T-helper 1 cell treated with Interleukin-12 subunit alpha and Interleukin-12 subunit beta and Interleukin-4 antibody, amounts not matched to agents 30 ng/mL and 1 ng/mL, for 36 hours (primary cell): ENCODE data around the gene PDCD2L. TPM values are rescaled to one million over a fixed set of nuclear protein-coding genes. Genes with fewer than 3 reads are reported as not detected.
"Not testable (repeated sequence)": the region's sequence is repeated elsewhere in the genome, so short reads cannot be mapped to it uniquely, and the experiment has no call there.

Experiments used
- intact Hi-C: fragments of 100-400 bp; cut with micrococcal nuclease; formaldehyde crosslinking; loops from one replicate; pipeline ENCODE4 v1.15.1; 2024
- total RNA-seq: library from RNA; stranded (reverse); gene quantifications from 2 replicates; pipeline ENCODE4 v1.2.3, GENCODE V29; 2022

PDCD2L gene
- total RNA-seq, 1 donor from 2014 or later: 14.2 TPM

DNA sequence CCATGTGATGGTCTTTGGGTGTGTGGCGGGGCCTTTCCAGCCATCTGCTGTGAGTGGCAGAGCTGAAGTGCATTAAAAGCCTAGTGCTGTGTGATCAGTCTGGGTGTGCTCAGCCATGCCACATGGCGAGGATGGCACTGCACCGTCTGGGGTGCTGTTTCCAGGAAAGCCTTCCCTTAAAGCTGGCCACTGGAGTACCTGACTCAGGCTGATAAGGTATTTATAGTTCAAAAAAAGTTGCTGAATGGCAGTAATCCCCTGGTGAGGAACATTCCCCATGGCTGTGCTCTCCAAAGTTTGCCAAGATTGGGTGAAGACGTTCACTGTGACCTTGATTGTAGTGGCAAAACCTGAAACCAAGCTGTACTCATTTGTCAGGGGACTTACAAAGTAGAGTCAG lies 33.2 kb upstream of the PDCD2L start:
- intact Hi-C loops: no loop called here

DNA sequence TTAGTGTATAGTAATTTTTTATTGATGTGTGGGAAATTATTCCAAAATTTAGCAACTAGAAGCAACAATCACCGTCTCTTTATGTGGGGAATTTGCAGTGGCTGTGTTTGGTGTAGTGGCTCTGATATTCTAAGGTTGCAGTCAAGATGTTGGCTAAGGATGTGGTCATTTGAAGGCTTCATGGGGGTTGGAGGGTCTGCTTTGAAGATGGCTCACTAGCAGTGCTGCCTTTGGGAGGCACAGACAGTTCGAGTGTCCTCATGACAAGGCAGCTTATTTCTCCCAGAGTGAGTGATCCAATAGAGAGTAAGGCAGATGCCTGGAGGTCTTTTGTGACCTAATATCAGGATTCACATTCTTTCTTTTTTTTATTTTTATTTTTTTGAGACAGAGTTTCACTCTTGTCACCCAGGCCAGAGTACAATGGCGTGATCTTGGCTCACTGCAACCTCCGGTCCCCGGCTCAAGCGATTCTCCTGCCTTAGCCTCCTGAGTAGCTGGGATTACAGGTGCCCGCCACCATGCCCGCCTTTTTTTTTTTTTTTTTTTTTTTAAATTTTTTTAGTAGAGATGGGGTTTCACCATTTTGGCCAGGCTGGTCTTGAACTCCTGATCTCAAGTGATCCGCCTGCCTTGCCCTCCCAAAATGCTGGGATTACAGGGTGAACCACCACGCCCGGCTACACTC lies 30.5 kb upstream of the PDCD2L start:
- intact Hi-C loops: no loop called here

DNA sequence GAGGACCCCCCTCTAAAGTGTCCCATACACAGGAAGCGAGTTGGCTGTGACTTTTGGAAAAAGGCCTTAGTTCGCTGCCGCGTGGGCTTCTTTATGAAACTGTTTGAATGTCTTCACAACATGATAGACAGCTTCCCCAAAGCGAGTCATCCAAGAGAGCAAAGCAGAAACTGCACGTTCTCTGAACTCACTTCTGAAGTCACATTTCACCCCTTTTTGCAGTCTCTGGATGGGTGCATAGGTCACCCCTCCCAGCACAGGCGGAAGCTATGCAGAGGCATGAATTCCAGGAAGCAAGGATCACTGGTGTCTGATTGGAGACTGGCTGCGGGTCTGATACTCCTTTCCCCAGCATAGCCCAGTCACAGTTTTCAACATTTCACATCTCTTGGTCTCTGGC lies 28.6 kb upstream of the PDCD2L start:
- intact Hi-C loops: no loop called here

DNA sequence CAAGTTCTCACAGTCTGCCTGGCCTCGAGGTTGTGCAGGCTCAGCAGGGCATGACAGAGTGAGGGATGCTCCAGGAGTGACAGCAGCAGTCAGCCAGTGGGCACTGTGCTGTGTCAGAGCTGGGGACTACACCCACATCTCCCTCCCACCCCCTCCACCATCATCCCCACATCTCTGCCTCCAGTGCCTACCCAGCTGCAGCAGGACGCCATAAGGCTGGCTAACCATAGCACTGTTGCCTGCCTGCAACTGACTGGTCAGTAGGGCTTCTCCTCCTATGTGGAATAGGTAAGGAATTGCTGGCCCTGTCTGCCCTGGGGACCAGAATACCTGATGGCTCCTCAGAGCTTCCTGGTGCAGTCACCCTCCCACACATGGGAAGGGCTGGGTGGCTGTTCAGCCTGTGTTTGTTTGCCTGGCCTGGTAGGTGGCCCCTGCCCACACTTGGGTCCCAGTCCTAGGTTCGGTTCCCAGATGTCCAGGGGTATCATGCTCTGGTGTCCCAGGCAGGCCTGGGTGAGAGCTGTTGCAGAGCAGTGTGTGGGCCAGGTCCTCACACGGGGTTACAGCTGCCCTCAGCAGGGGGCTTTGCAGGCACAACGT lies 23.5 kb upstream of the PDCD2L start:
- intact Hi-C loops: no loop called here

DNA sequence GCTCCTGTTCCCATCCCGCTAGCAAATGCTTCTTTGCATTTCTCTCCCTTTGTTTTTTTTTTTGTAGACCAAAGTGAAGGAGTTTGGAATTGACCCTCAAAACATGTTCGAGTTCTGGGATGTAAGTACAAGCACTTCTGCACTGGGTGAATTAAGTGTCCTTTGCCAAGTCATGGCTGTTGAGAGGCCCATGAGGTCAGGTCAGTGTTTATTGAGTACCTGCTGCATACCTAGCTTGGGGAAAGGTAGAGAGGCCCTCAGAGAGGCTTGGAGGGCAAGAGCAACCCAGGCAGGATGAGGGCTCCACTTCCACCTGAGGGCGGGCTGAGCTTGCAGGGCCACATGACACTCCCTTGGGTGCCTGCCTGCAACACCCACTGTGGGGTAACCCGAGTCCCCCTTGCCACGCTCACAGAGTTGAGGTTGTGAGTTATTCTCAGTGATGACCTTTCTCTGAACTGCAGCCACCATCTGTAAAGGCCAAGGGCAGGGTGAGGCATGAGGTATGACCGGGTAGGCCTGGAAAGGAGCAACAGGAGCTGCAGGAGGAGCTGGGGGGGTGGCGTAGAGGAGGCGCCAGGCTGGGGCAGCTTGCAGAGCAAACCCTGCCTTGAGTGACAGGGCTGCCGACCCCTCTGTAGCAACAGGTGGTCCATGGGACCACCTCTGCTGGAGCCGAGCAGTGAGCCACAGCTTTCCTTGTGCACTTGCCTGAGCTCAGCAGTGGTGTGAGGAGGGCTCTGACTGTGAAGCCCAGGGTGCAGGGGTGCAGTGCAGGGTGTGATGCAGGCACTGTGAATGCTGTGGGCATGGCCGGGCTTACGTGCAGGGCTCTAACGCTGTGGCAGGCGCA lies 22.6 kb upstream of the PDCD2L start:
- intact Hi-C loops: no loop called here

DNA sequence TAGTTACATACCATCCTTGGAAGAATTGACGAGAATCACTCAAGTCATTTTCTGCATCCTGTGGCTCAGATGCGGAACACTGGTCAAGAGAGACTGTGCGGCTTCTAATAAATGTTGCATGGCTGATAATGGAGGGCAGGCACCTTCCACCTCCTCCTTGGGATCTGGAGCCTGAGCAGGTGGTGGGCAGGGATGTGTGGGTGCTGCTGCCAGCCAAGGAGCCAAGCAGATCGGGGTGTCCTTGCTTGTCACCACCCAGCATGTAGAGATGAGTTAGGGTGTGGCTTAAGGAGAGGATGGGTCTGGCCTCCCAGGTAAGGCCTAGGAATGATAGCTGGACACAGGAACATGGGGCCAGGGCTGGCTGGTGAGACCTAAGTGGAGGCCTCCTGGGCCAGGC lies 21.7 kb upstream of the PDCD2L start:
- intact Hi-C loops: no loop called here

DNA sequence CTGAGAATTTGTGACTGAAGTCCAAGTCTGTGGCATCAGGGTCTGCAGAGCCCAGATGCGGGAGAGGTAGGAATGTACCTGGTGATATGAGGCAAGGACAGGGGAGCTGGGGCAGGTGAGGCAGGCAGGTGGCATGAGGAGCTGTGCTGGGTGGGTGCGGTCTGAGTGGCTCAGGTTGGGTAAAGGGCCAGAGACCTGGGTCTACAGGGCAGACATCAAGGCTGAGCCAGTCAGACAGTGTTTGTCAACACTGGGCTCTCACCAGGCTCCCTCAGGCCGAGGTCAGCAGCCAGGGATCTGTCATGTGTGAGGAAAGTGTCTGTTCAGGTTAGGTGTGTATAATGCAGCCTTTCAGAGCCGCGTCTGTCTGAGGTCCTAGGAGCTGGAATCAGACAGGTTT lies 20.6 kb upstream of the PDCD2L start:
- intact Hi-C loops: no loop called here

DNA sequence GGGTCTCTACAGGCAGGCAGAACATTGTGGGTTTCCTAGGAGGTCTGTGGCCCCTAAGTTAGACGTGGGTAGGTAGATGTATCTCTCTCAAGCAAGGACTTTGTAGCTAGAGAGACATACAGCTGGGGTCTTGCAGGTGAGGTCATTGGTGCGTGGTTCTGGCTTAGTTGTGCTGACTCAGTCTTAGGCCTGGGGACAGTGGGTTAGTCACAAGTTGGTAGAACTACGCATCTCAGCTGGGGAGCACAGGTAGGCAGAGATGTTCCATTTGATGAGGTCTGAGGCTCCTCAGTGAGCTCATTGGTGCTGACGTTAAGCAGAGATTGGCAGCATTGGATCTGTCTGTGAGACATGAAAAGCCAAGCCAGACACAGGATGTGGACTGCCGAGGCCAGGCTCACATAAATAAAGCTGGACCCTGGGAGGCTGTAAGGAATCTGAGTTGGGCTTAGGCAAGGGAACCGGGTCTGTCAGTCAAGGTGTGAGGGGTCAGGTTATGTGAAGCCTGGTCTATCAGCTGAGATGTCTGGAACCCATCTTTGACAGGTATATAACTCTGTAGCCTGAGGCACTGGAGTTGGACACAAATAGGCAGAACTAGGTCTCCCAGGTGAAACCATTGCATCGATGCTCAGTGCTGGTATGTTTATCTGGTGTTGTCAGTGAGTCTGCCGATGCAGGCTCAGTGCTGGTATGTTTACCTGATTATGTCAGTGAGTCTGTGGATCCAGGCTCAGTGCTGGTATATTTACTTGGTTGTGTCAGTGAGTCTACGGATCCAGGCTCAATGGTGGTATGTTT lies 17.4 kb upstream of the PDCD2L start:
- intact Hi-C loops: no loop called here

DNA sequence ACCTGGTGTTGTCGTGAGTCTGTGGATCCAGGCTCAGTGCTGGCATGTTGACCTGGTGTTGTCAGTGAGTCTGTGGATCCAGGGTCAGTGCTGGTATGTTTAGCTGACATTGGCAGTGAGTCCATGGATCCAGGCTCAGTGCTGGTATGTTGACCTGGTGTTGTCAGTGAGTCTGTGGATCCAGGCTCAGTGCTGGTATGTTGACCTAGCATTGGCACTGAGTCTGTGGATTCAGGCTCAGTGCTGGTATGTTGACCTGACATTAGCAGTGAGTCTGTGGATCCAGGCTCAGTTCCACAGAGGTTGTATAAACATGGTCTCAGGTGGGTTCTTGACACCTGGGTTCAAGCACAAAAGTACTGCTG lies 16.8 kb upstream of the PDCD2L start:
- intact Hi-C loops: no loop called here

DNA sequence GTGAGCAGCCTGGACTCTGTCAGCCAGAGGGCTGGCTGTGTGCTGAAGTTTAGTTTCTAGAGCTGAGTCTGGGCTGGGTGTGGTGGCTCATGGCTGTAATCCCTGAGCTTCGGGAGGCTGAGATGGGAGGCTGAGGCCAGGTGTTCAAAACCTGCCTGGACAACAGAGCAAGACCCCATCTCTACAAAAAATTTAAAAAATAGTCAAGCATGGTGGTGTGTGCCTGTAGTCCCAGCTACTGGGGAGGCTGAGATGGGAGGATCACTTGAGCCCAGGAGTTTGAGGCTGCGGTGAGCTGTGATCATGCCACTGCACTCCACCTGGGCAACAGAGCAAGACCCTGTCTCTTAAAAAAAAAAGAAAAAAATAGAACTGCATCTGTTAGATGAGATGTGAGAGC lies 15.5 kb upstream of the PDCD2L start:
- intact Hi-C loops: not testable (repeated sequence)

DNA sequence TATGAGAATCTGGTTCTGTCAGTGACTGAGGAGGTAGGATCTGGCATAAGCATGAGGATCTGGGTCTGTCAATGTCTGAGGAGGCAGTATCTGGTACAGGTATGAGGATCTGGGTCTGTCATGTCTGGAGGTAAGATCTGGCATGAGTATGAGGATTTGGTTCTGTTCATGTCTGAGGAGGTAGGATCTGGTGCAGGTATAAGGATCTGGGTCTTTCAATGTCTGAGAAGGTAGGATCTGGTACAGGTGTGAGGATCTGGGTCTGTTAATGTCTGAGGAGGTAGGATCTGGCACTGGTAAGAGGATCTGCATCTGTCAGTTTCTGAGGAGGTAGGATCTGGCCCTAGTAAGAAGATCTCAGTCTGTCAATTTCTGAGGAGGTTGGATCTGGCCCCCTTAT lies 12.4 kb upstream of the PDCD2L start:
- intact Hi-C loops: no loop called here

DNA sequence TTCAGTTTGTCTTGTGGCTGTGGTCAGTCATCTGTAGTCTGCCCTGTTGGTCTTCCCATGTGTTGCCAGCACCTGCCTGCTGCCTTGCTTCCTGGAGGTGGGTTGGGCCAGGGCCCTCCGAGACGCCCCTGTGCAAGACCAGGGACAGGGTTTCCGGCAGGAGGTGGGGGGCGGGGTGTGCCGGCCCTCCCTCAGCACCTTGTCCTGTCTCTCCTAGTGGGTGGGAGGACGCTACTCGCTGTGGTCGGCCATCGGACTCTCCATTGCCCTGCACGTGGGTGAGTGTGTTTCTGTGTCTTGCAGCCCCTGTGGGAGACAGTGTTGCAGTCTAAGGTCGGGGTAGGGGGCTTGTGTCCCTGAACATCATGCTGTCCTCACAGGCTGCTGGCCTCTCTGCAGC lies 11.2 kb upstream of the PDCD2L start:
- intact Hi-C loops: no loop called here

DNA sequence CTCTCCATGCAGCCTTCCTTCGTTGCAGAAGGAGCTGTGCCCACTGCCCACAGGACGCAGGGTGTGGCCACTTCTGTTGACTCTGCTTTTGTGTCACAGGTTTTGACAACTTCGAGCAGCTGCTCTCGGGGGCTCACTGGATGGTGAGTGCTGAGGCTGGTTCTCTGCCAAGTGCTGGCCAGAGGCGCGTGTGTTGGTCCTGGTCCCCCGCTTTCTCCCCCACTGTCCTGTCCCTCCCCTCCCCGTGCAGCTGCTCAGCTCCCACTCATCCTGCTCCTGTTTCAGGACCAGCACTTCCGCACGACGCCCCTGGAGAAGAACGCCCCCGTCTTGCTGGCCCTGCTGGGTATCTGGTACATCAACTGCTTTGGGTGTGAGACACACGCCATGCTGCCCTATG lies 10.6 kb upstream of the PDCD2L start:
- intact Hi-C loops: no loop called here

DNA sequence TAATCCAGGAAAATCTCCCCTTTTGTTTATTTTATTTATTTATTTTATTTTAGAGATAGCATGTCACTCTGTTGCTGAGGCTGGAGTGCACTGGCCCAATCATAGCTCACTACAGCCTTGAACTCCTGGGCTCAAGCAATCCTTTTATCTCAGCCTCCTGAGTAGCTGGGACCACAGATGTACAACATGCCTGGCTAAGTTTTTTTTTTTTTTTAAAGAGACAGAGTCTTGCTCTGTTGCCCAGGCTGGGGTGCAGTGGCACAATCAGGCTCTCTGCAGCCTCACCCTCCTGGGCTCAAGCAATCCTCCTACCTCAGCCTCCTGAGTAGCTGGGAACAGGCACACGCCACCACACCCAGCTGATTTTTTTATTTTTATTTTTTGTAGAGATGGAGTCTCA lies 6.3 kb upstream of the PDCD2L start:
- intact Hi-C loops: no loop called here

DNA sequence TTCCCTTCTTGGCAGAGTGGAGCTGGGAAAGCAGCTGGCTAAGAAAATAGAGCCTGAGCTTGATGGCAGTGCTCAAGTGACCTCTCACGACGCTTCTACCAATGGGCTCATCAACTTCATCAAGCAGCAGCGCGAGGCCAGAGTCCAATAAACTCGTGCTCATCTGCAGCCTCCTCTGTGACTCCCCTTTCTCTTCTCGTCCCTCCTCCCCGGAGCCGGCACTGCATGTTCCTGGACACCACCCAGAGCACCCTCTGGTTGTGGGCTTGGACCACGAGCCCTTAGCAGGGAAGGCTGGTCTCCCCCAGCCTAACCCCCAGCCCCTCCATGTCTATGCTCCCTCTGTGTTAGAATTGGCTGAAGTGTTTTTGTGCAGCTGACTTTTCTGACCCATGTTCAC lies 4.3 kb upstream of the PDCD2L start:
- intact Hi-C loops: no loop called here

DNA sequence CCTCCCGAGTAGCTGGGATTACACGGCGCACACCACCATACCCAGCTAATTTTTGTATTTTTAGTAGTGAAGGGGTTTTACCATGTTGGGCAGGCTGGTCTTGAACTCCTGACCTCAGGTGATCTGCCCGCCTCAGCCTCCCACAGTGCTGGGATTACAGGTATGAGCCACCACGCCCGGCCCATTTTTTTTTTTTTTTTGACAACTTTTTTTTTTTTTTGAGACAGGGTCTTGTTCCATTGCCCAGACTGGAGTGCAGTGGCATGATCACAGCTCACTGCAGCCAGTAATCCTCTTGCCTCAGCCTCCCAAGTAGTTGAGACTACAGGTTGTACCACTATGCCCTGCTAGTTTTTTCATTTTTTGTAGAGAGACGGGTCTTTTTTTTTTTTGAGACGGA lies 3.4 kb upstream of the PDCD2L start:
- intact Hi-C loops: not testable (repeated sequence)

DNA sequence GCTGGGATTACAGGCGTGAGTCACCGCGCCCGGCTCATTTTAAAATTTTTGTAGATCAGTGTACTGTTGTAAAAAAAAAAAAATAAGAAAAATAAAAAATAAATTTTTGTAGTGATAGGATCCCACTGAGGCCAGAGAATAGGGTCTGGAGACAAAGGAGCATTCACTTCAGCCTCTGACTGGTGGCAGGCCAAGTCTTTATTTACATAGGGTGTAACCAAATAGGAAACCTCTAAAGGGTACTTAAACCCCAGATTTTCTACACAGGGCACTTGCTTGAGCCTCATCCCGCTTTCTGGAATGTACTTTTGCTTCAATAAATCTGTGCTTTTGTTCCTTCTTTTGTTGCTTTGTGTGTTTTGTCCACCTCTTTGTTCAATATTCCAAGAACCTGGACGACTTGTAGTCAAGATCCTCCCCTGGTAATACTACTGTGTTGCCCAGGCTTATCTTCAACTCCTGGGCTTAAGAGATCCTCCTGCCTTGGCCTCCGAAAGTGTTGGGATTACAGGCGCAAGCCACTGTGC lies 2.1 kb upstream of the PDCD2L start:
- intact Hi-C loops: no loop called here

DNA sequence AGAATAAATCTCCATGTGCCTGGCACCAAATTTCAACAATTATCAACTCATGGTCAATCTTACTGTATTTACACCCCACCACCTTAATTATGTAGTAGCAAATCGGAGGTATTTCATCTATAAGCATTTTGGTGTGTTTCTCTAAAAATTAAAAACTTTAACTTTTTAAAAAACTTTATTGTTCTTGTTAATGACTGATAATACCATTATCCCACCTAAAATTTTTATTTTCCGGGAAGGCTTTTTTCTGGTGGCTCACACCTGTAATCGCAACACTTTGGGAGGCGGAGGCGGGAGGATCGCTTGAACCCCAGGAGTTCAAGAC lies 453 bp upstream of the PDCD2L start:
- intact Hi-C loops: loop anchor here (1.0 kb wide), 4 partner anchors 25 to 149 kb away; partner anchors contain the start of genes GARRE1, GPI and UBA2

DNA sequence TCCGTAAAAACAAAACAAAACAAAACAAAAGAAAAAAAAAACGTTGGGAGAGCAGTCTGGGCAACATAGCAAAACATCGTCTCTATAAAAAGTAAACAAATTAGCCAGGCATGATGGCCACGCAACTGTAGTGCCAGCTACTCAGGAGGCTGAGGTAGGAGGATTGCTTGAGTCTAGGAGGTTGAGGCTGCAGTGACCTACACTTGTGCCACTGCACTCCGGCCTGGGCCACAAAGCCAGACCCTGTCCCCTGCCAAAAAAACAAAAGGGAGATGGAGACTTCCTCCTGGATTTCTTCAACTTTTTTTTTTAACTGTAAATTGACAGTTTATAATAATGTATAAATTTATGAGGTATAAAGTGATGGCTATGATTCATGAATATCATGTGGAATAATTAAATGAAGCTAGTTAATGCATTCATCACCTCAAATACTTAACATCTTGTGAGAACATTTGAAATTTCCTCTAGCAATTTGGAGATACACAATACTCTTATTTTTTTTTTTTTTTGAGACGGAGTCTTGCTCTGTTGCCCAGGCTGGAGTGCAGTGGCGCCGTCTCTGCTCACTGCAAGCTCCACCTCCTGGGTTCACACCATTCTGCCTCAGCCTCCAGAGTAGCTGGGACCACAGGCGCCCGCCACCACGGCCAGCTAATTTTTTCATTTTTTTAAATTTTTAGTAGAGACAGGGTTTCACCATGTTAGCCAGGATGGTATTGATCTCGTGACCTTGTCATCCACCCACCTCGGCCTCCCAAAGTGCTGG lies 1.9 kb downstream of the PDCD2L start:
- intact Hi-C loops: no loop called here

DNA sequence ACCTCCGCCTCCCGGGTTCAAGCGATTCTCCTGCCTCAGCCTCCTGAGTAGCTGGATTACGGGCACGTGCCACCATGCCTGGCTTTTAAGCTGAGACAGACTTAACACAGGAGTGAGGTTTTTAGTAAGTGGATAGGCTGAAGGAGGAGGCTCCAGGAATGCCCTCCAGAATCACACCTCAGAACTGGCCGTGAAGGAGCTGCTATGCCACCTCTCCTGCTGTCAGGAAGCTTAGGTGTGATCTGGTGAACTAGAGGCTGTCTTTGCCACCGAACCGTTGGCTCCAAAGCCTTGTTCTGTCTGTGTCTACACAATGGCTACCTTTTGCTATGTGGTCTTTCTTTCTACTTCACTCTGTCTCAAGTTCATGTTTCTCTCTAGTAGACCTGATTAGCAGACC lies 4.2 kb downstream of the PDCD2L start:
- intact Hi-C loops: no loop called here
